ENCODE data around the gene HLA-B.

Gene HLA-B

GRCh38 chr6:31366693-31367470 is 9.9 kb upstream of the HLA-B start:
- Histone ChIP-seq H3K9ac (ENCODE audit: low read length in 5 of 5) (peak overlapping the region in 1 of 5 donors; percentile 28), H3K9me3 (ENCODE audit: control insufficient read depth in 5 of 5, low read length in 5 of 5) (peaks cover 0 to 2% (median 0%) of the 10 kb centered on the region in 5 donors), H3K4me1 (ENCODE audit: control insufficient read depth in 5 of 5, insufficient read depth in 5 of 5, low read length in 5 of 5) (peaks cover 0 to 9% (median 7%) of the 10 kb centered on the region in 5 donors), H3K4me3 (ENCODE audit: low read depth in 1 of 5, low read length in 5 of 5) (peak overlapping the region in 4 of 5 donors; percentile 45 to 58 (median 52)), H3K36me3 (ENCODE audit: control insufficient read depth in 5 of 5, insufficient read depth in 5 of 5, low read length in 5 of 5) (no peaks in the 10 kb centered on the region), H3K27ac (ENCODE audit: low read depth, low read length) (no peak overlapping the region), H3K27me3 (ENCODE audit: control insufficient read depth in 5 of 5, insufficient read depth in 4 of 5, low read length in 5 of 5) (peaks cover 2 to 12% (median 4%) of the 10 kb centered on the region in 5 donors)

- H3K27ac ChIP-seq (ENCODE audit: low read depth, low read length): no peak overlapping the region
- peaks cover 2 to 12% (median 4%) of the 10 kb centered on the region in 5 donors for H3K27me3 ChIP-seq (ENCODE audit: control insufficient read depth in 5 of 5, insufficient read depth in 4 of 5, low read length in 5 of 5)
- no peak overlapping the region for H3K9ac ChIP-seq (ENCODE audit: low read length in 5 of 5)
- no peak overlapping the region for H3K4me3 ChIP-seq (ENCODE audit: low read depth in 1 of 5, low read length in 5 of 5)
- H3K9me3 ChIP-seq (ENCODE audit: control insufficient read depth in 5 of 5, low read length in 5 of 5): no peaks in the 10 kb centered on the region
- H3K36me3 ChIP-seq (ENCODE audit: control insufficient read depth in 5 of 5, insufficient read depth in 5 of 5, low read length in 5 of 5): no peaks in the 10 kb centered on the region
- peaks cover 0 to 9% (median 7%) of the 10 kb centered on the region in 5 donors for H3K4me1 ChIP-seq (ENCODE audit: control insufficient read depth in 5 of 5, insufficient read depth in 5 of 5, low read length in 5 of 5)
These were observed 8.9 kb upstream of the HLA-B start for GRCh38 chr6:31365864-31366263.

- peaks cover 0 to 12% (median 4%) of the 10 kb centered on the region in 5 donors for H3K27me3 ChIP-seq (ENCODE audit: control insufficient read depth in 5 of 5, insufficient read depth in 4 of 5, low read length in 5 of 5)
- no peak overlapping the region for H3K27ac ChIP-seq (ENCODE audit: low read depth, low read length)
- H3K36me3 ChIP-seq (ENCODE audit: control insufficient read depth in 5 of 5, insufficient read depth in 5 of 5, low read length in 5 of 5): no peaks in the 10 kb centered on the region
- H3K9me3 ChIP-seq (ENCODE audit: control insufficient read depth in 5 of 5, low read length in 5 of 5): no peaks in the 10 kb centered on the region
- H3K9ac ChIP-seq (ENCODE audit: low read length in 5 of 5): no peak overlapping the region
- peaks cover 0 to 9% (median 7%) of the 10 kb centered on the region in 5 donors for H3K4me1 ChIP-seq (ENCODE audit: control insufficient read depth in 5 of 5, insufficient read depth in 5 of 5, low read length in 5 of 5)
- no peak overlapping the region for H3K4me3 ChIP-seq (ENCODE audit: low read depth in 1 of 5, low read length in 5 of 5)
These were observed 6.8 kb upstream of the HLA-B start for GRCh38 chr6:31363811-31364210.

- no peak overlapping the region for H3K4me3 ChIP-seq (ENCODE audit: low read depth in 1 of 5, low read length in 5 of 5)
- H3K9me3 ChIP-seq (ENCODE audit: control insufficient read depth in 5 of 5, low read length in 5 of 5): no peaks in the 10 kb centered on the region
- H3K27ac ChIP-seq (ENCODE audit: low read depth, low read length): no peak overlapping the region
- H3K36me3 ChIP-seq (ENCODE audit: control insufficient read depth in 5 of 5, insufficient read depth in 5 of 5, low read length in 5 of 5): no peaks in the 10 kb centered on the region
- no peak overlapping the region for H3K9ac ChIP-seq (ENCODE audit: low read length in 5 of 5)
- peaks cover 0 to 12% (median 4%) of the 10 kb centered on the region in 5 donors for H3K27me3 ChIP-seq (ENCODE audit: control insufficient read depth in 5 of 5, insufficient read depth in 4 of 5, low read length in 5 of 5)
- H3K4me1 ChIP-seq (ENCODE audit: control insufficient read depth in 5 of 5, insufficient read depth in 5 of 5, low read length in 5 of 5): peaks cover 0 to 9% (median 7%) of the 10 kb centered on the region in 5 donors
These were observed 5.8 kb upstream of the HLA-B start for GRCh38 chr6:31362751-31363150.

GRCh38 chr6:31359581-31359980 is 2.6 kb upstream of the HLA-B start:
- Histone ChIP-seq H3K4me1 (ENCODE audit: control insufficient read depth in 5 of 5, insufficient read depth in 5 of 5, low read length in 5 of 5) (peaks cover 4 to 18% (median 15%) of the 10 kb centered on the region in 5 donors), H3K9me3 (ENCODE audit: control insufficient read depth in 5 of 5, low read length in 5 of 5) (no peaks in the 10 kb centered on the region), H3K27ac (ENCODE audit: low read depth, low read length) (no peak overlapping the region), H3K36me3 (ENCODE audit: control insufficient read depth in 5 of 5, insufficient read depth in 5 of 5, low read length in 5 of 5) (peaks cover 0 to 12% (median 12%) of the 10 kb centered on the region in 5 donors), H3K9ac (ENCODE audit: low read length in 5 of 5) (no peak overlapping the region), H3K27me3 (ENCODE audit: control insufficient read depth in 5 of 5, insufficient read depth in 4 of 5, low read length in 5 of 5) (peaks cover 0 to 6% (median 3%) of the 10 kb centered on the region in 5 donors), H3K4me3 (ENCODE audit: low read depth in 1 of 5, low read length in 5 of 5) (no peak overlapping the region)

GRCh38 chr6:31358302-31358701 is 1.3 kb upstream of the HLA-B start:
- H3K4me3 ChIP-seq (ENCODE audit: low read depth in 1 of 5, low read length in 5 of 5): peak overlapping the region in 1 of 5 donors; percentile 59
- H3K9me3 ChIP-seq (ENCODE audit: control insufficient read depth in 5 of 5, low read length in 5 of 5): no peaks in the 10 kb centered on the region
- no peak overlapping the region for H3K9ac ChIP-seq (ENCODE audit: low read length in 5 of 5)
- H3K36me3 ChIP-seq (ENCODE audit: control insufficient read depth in 5 of 5, insufficient read depth in 5 of 5, low read length in 5 of 5): peaks cover 0 to 24% (median 23%) of the 10 kb centered on the region in 5 donors
- peaks cover 4 to 23% (median 20%) of the 10 kb centered on the region in 5 donors for H3K4me1 ChIP-seq (ENCODE audit: control insufficient read depth in 5 of 5, insufficient read depth in 5 of 5, low read length in 5 of 5)
- no peak overlapping the region for H3K27ac ChIP-seq (ENCODE audit: low read depth, low read length)
- peaks cover 0 to 6% (median 3%) of the 10 kb centered on the region in 5 donors for H3K27me3 ChIP-seq (ENCODE audit: control insufficient read depth in 5 of 5, insufficient read depth in 4 of 5, low read length in 5 of 5)

- peak overlapping the region in 3 of 5 donors; percentile 59 to 71 (median 65) for H3K4me3 ChIP-seq (ENCODE audit: low read depth in 1 of 5, low read length in 5 of 5)
- H3K27ac ChIP-seq (ENCODE audit: low read depth, low read length): no peak overlapping the region
- peaks cover 0 to 6% (median 3%) of the 10 kb centered on the region in 5 donors for H3K27me3 ChIP-seq (ENCODE audit: control insufficient read depth in 5 of 5, insufficient read depth in 4 of 5, low read length in 5 of 5)
These were observed 907 bp upstream of the HLA-B start for GRCh38 chr6:31357886-31358285.

GRCh38 chr6:31356216-31356945 is 598 bp downstream of the HLA-B start:
- H3K27me3 ChIP-seq (ENCODE audit: control insufficient read depth in 5 of 5, insufficient read depth in 4 of 5, low read length in 5 of 5): no peaks in the 10 kb centered on the region
- H3K9ac ChIP-seq (ENCODE audit: low read length in 5 of 5): peak overlapping the region; percentile 68 to 82 (median 73)
- no peaks in the 10 kb centered on the region for H3K9me3 ChIP-seq (ENCODE audit: control insufficient read depth in 5 of 5, low read length in 5 of 5)
- peak overlapping the region; percentile 65 to 79 (median 73) for H3K4me3 ChIP-seq (ENCODE audit: low read depth in 1 of 5, low read length in 5 of 5)
- H3K4me1 ChIP-seq (ENCODE audit: control insufficient read depth in 5 of 5, insufficient read depth in 5 of 5, low read length in 5 of 5): peaks cover 4 to 24% (median 20%) of the 10 kb centered on the region in 5 donors
- peak overlapping the region; percentile 67 for H3K27ac ChIP-seq (ENCODE audit: low read depth, low read length)
- peaks cover 0 to 24% (median 24%) of the 10 kb centered on the region in 5 donors for H3K36me3 ChIP-seq (ENCODE audit: control insufficient read depth in 5 of 5, insufficient read depth in 5 of 5, low read length in 5 of 5)

More at GRCh38 chr6:31357886-31358285, 907 bp upstream of the HLA-B start:
- Histone ChIP-seq H3K9ac (ENCODE audit: low read length in 5 of 5) (peak overlapping the region in 1 of 5 donors; percentile 71), H3K9me3 (ENCODE audit: control insufficient read depth in 5 of 5, low read length in 5 of 5) (no peaks in the 10 kb centered on the region), H3K4me1 (ENCODE audit: control insufficient read depth in 5 of 5, insufficient read depth in 5 of 5, low read length in 5 of 5) (peaks cover 4 to 24% (median 20%) of the 10 kb centered on the region in 5 donors), H3K36me3 (ENCODE audit: control insufficient read depth in 5 of 5, insufficient read depth in 5 of 5, low read length in 5 of 5) (peaks cover 0 to 24% (median 24%) of the 10 kb centered on the region in 5 donors)

- Histone ChIP-seq H3K27me3 (ENCODE audit: control insufficient read depth in 5 of 5, insufficient read depth in 4 of 5, low read length in 5 of 5) (no peaks in the 10 kb centered on the region), H3K27ac (ENCODE audit: low read depth, low read length) (peak overlapping the region; percentile 67), H3K4me3 (ENCODE audit: low read depth in 1 of 5, low read length in 5 of 5) (peak overlapping the region; percentile 65 to 79 (median 73)), H3K9me3 (ENCODE audit: control insufficient read depth in 5 of 5, low read length in 5 of 5) (no peaks in the 10 kb centered on the region), H3K4me1 (ENCODE audit: control insufficient read depth in 5 of 5, insufficient read depth in 5 of 5, low read length in 5 of 5) (peaks cover 4 to 24% (median 20%) of the 10 kb centered on the region in 5 donors), H3K36me3 (ENCODE audit: control insufficient read depth in 5 of 5, insufficient read depth in 5 of 5, low read length in 5 of 5) (peaks cover 0 to 24% (median 24%) of the 10 kb centered on the region in 5 donors), H3K9ac (ENCODE audit: low read length in 5 of 5) (peak overlapping the region; percentile 32 to 74 (median 72))
These were observed 1.4 kb downstream of the HLA-B start for GRCh38 chr6:31355583-31355948.

Measured in subcutaneous abdominal adipose tissue (tissue), 5 donors.